Retina (tissue), 1 donor: ENCODE results near the gene CHMP3.
"Not testable (repeated sequence)": the region's sequence is repeated elsewhere in the genome, so short reads cannot be mapped to it uniquely, and the experiment has no call there.

ENCODE experiments used
- DNase-seq: peaks from one replicate; pipeline ENCODE4 v3.0.0-alpha.2; 2016

Gene CHMP3

GRCh38 chr2:86548913-86549396 is 14.3 kb downstream of the CHMP3 start:
- DNase-seq: not testable (repeated sequence)

GRCh38 chr2:86548165-86548912 is 14.9 kb downstream of the CHMP3 start:
- not testable (repeated sequence) for DNase-seq

GRCh38 chr2:86545296-86545924 is 17.8 kb downstream of the CHMP3 start:
- not testable (repeated sequence) for DNase-seq

GRCh38 chr2:86544278-86545099 is 18.8 kb downstream of the CHMP3 start:
- not testable (repeated sequence) for DNase-seq

GRCh38 chr2:86543793-86544192 is 19.4 kb downstream of the CHMP3 start:
- no peak for DNase-seq

GRCh38 chr2:86543335-86543734 is 19.9 kb downstream of the CHMP3 start:
- no peak for DNase-seq

- no peak for DNase-seq
These were observed 20.4 kb downstream of the CHMP3 start for GRCh38 chr2:86542814-86543213.

GRCh38 chr2:86541334-86541733 is 21.9 kb downstream of the CHMP3 start:
- no peak for DNase-seq

- no peak for DNase-seq
These were observed 29.7 kb downstream of the CHMP3 start for GRCh38 chr2:86533589-86533988.

- DNase-seq: no peak
These were observed 37.6 kb downstream of the CHMP3 start for GRCh38 chr2:86525421-86526340.

- no peak for DNase-seq
These were observed 39.8 kb downstream of the CHMP3 start for GRCh38 chr2:86523491-86523890.

- DNase-seq: no peak
These were observed 40.5 kb downstream of the CHMP3 start for GRCh38 chr2:86522711-86523110.

- DNase-seq: no peak
These were observed 41.3 kb downstream of the CHMP3 start for GRCh38 chr2:86521922-86522321.

GRCh38 chr2:86520153-86520552 is 43.1 kb downstream of the CHMP3 start:
- DNase-seq: no peak

- DNase-seq: no peak
These were observed 43.9 kb downstream of the CHMP3 start for GRCh38 chr2:86519349-86519748.

- no peak for DNase-seq
These were observed 44.8 kb downstream of the CHMP3 start for GRCh38 chr2:86518481-86518880.

GRCh38 chr2:86513948-86514660 is 49.1 kb downstream of the CHMP3 start:
- DNase-seq: no peak

GRCh38 chr2:86512892-86513291 is 50.4 kb downstream of the CHMP3 start:
- no peak for DNase-seq

- DNase-seq: no peak
These were observed 51.2 kb downstream of the CHMP3 start for GRCh38 chr2:86512034-86512433.

- DNase-seq: no peak
These were observed 52.8 kb downstream of the CHMP3 start for GRCh38 chr2:86510436-86510933.

GRCh38 chr2:86507600-86507999 is 55.6 kb downstream of the CHMP3 start:
- no peak for DNase-seq
